Retina (tissue), 1 donor: Measurements from ENCODE around the gene GAGE13.
"Not testable (repeated sequence)": the region's sequence is repeated elsewhere in the genome, so short reads cannot be mapped to it uniquely, and the experiment has no call there.

Experiments used
- DNase-seq: peaks from one replicate; pipeline ENCODE4 v3.0.0-alpha.2; 2016

Gene GAGE13

GRCh38 chrX:49331282-49331681 is at the start of gene GAGE13:
TSS of gene GAGE13 (plus strand) at chrX:49331582. CDS start at chrX:49332738, 1,156 bp downstream.
- DNase-seq = not testable (repeated sequence)

- peak; percentile 6 for DNase-seq
Observed at GRCh38 chrX:49282647-49283011, 48.8 kb upstream of the GAGE13 start.

- DNase-seq = no peak
Observed at GRCh38 chrX:49284212-49284611, 47.2 kb upstream of the GAGE13 start.

- no peak for DNase-seq
Observed at GRCh38 chrX:49286136-49286535, 45.2 kb upstream of the GAGE13 start.

- no peak for DNase-seq
Observed at GRCh38 chrX:49286581-49286980, 44.8 kb upstream of the GAGE13 start.

- no peak for DNase-seq
Observed at GRCh38 chrX:49287665-49288064, 43.7 kb upstream of the GAGE13 start.

GRCh38 chrX:49290215-49290614 is 41.2 kb upstream of the GAGE13 start:
- DNase-seq = no peak

- peak; percentile 58 for DNase-seq
Observed at GRCh38 chrX:49291615-49292337, 39.6 kb upstream of the GAGE13 start.

GRCh38 chrX:49292400-49293362 is 38.7 kb upstream of the GAGE13 start:
- no peak for DNase-seq

GRCh38 chrX:49299293-49299692 is 32.1 kb upstream of the GAGE13 start:
- not testable (repeated sequence) for DNase-seq

GRCh38 chrX:49300703-49301102 is 30.7 kb upstream of the GAGE13 start:
- DNase-seq = no peak

- DNase-seq = no peak
Observed at GRCh38 chrX:49303346-49303745, 28.0 kb upstream of the GAGE13 start, which contains the start of gene GAGE10. TSS of gene GAGE10 (plus strand) at chrX:49303646. CDS start at chrX:49304860, 1,214 bp downstream.

- not testable (repeated sequence) for DNase-seq
Observed at GRCh38 chrX:49307775-49308174, 23.6 kb upstream of the GAGE13 start.

- DNase-seq = no peak
Observed at GRCh38 chrX:49308604-49309269, 22.6 kb upstream of the GAGE13 start.

- DNase-seq = peak; percentile 20
Observed at GRCh38 chrX:49309401-49309981, 21.9 kb upstream of the GAGE13 start.

GRCh38 chrX:49310371-49310770 is 21.0 kb upstream of the GAGE13 start:
- DNase-seq = peak; percentile 21

- no peak for DNase-seq
Observed at GRCh38 chrX:49312176-49312575, 19.2 kb upstream of the GAGE13 start.

- DNase-seq = no peak
Observed at GRCh38 chrX:49316085-49316484, 15.3 kb upstream of the GAGE13 start.

- DNase-seq = not testable (repeated sequence)
Observed at GRCh38 chrX:49321737-49322136, 9.6 kb upstream of the GAGE13 start, which contains the start of gene GAGE12J. TSS of gene GAGE12J (plus strand) at chrX:49322037. CDS start at chrX:49323194, 1,157 bp downstream.

GRCh38 chrX:49322266-49322665 is 9.1 kb upstream of the GAGE13 start:
- DNase-seq = not testable (repeated sequence)

GRCh38 chrX:49323735-49324134 is 7.6 kb upstream of the GAGE13 start:
- DNase-seq = not testable (repeated sequence)

- not testable (repeated sequence) for DNase-seq
Observed at GRCh38 chrX:49330421-49330820, 961 bp upstream of the GAGE13 start.

- DNase-seq = not testable (repeated sequence)
Observed at GRCh38 chrX:49331841-49332240, 459 bp downstream of the GAGE13 start.
